BLaER1 treated with 17β-estradiol and CSF1 and Interleukin-3, amounts not matched to agents 10 nM and 100 nM (cell line): ENCODE results near the gene IFI27.
A peak's percentile ranks its signal among the peaks of the same experiment; 100 is the strongest.

Experiments used
- H3K27ac ChIP-seq, 11 experiments: shearing (Covaris generic); formaldehyde crosslinking; 2 replicates each; pipeline ENCODE4 v1.8.1; 2022
- H3K27me3 ChIP-seq, 11 experiments: shearing (Covaris generic); formaldehyde crosslinking; 2 replicates each; pipeline ENCODE4 v1.8.1; 2022
- H3K36me3 ChIP-seq, 11 experiments: shearing (Covaris generic); formaldehyde crosslinking; 2 replicates each; pipeline ENCODE4 v1.8.1; 2022
- H3K4me1 ChIP-seq, 10 experiments: shearing (Covaris generic); formaldehyde crosslinking; 2 replicates each; pipeline ENCODE4 v1.8.1; 2022
- H3K4me2 ChIP-seq, 11 experiments: shearing (Covaris generic); formaldehyde crosslinking; 2 replicates each; pipeline ENCODE4 v1.8.1; 2022
- H3K4me3 ChIP-seq, 10 experiments: shearing (Covaris generic); formaldehyde crosslinking; 2 replicates each; pipeline ENCODE4 v1.8.1; 2022
- H3K9ac ChIP-seq, 11 experiments: shearing (Covaris generic); formaldehyde crosslinking; 2 replicates each; pipeline ENCODE4 v1.8.1; 2022
- H3K9me3 ChIP-seq, 11 experiments: shearing (Covaris generic); formaldehyde crosslinking; replicated peaks in 1 of 11; 2 replicates each; pipeline ENCODE4 v1.8.1; 2022
- H4K20me1 ChIP-seq, 11 experiments: shearing (Covaris generic); formaldehyde crosslinking; 2 replicates each; pipeline ENCODE4 v1.8.1; 2022
- Cebpa-rat ChIP-seq, 11 experiments: shearing (Covaris generic); IDR thresholded peaks; 2 replicates each; pipeline ENCODE4 v1.8.1; 2022

IFI27 gene

DNA sequence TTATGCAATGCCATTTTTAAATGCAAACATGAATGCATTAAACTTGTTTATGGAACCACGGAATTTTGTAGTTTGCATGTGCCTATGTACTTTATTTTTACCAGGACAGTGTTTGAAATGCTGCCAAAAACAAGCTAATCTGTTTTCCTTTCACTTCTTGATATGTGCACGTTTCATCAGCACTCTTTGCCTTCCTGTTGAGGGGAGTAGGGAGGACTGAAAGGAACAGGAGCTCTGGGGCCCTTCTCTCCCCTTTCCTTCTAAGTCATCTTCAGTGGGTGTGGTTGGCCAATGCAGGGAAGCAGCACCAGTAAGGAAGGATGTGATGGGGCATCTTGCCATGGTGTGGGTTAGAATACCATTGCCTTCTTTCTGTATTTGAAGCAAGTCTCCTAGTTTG, 51.4 kb downstream of the IFI27 start:
- TF ChIP-seq Cebpa-rat (IDR thresholded peaks at IDR 0.05), result no peak
- no peak overlapping the region for H3K4me3 ChIP-seq
- no peaks in the 10 kb centered on the region for H3K27me3 ChIP-seq
- peaks cover 34 to 55% (median 47%) of the 10 kb centered on the region in 10 experiments for H3K4me1 ChIP-seq
- no peak overlapping the region for H3K9ac ChIP-seq
- peak overlapping the region in 4 of 11 experiments; percentile 2 to 21 (median 10); a peak in 4 of 22 replicates for H3K27ac ChIP-seq
- peak overlapping the region; percentile 28 to 81 (median 62) for H3K4me2 ChIP-seq
- H3K9me3 ChIP-seq, result no peaks in the 10 kb centered on the region
- H4K20me1 ChIP-seq, result no peaks in the 10 kb centered on the region
- no peaks in the 10 kb centered on the region for H3K36me3 ChIP-seq

DNA sequence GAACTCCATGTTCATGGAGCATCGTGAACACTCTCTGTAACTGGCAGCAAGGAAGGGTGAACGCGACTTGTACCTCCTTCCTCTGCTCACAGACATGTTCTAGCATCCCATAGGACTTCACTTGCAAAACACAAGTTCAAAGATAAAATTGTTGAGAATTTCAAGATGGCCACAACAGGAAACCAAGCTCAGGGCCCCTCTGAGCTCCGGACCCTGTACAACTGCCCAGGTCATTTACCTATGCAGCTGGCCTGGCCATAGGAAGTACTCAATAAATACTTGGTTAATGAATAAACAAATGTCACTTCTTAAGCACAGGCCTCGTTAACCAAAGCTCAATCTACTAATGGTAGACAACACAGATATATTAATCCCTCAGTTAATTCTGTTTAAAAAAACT, 51.9 kb downstream of the IFI27 start:
- H3K9ac ChIP-seq, result no peak overlapping the region
- no peak overlapping the region for H3K4me3 ChIP-seq
- no peaks in the 10 kb centered on the region for H4K20me1 ChIP-seq
- peak overlapping the region; percentile 28 to 81 (median 62) for H3K4me2 ChIP-seq
- H3K27me3 ChIP-seq, result no peaks in the 10 kb centered on the region
- no peak for TF ChIP-seq Cebpa-rat (IDR thresholded peaks at IDR 0.05)
- H3K9me3 ChIP-seq, result no peaks in the 10 kb centered on the region
- H3K36me3 ChIP-seq, result no peaks in the 10 kb centered on the region
- H3K4me1 ChIP-seq, result peaks cover 34 to 55% (median 47%) of the 10 kb centered on the region in 10 experiments
- H3K27ac ChIP-seq, result peak overlapping the region in 3 of 11 experiments; percentile 2 to 12 (median 8); a peak in 4 of 22 replicates

DNA sequence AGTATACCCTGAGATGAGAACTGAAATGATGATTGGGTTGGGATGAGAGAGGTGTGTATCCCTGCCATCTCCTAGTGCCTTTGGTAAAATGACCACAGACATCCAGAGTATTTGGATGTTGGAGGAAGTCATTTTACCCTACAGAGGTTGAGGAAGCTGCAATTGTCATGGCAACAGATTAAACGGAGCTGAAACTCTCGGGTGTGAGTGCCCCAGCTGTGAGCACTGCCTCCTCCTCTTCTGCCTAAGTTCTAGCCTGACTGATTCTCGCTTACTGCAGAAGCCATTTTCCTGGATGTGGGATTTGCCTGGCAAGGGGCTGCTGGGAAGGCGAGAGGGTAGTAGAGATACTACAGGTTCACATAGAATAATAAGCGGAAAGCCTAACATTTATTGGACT, 53.3 kb downstream of the IFI27 start:
- peak overlapping the region in 1 of 11 experiments; percentile 13; a peak in 1 of 22 replicates for H3K27ac ChIP-seq
- TF ChIP-seq Cebpa-rat (IDR thresholded peaks at IDR 0.05), result no peak
- H3K9ac ChIP-seq, result peak overlapping the region in 2 of 11 experiments; percentile 13 to 17; a peak in 2 of 22 replicates
- no peaks in the 10 kb centered on the region for H3K27me3 ChIP-seq
- H4K20me1 ChIP-seq, result no peaks in the 10 kb centered on the region
- H3K4me2 ChIP-seq, result peak overlapping the region; percentile 7 to 81 (median 46); a peak in 19 of 22 replicates
- H3K9me3 ChIP-seq, result no peaks in the 10 kb centered on the region
- peaks cover 23 to 44% (median 37%) of the 10 kb centered on the region in 10 experiments for H3K4me1 ChIP-seq
- H3K4me3 ChIP-seq, result no peak overlapping the region
- H3K36me3 ChIP-seq, result no peaks in the 10 kb centered on the region

DNA sequence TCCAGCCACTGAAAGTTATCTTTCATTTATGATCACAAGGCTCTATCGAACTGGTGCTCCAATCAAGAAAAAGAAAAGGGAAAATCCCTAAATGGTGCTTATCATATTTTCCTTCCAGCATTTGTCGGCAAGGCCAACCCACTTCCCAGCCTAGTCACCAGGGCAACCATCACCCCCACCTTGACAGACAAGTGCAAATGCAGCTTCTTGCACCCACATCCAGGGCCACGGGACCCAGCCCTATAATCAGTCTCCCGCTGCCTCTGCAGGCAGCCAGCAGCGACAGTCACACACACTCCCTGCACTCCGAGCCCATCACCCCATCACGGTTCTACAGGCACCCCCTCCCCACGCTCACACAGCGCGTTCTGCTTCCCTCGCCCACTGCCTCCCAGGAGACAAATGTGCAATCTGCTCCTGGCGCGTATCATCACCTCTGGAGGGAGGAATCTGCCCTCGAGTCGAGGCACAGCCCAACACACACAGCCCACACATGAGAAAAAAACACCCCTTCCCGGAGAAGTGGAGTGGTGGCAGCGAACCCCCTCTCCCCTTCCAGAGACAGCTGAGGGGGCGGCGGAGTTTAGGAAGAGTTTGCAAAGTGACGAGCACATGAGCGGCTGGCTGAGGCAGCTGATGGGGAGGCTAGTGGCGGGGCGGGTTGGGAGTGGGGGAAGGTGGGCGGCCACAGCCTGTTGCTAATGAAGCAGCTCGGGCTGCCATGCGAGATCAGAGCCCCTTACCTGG, 54.3 kb downstream of the IFI27 start:
- no peak overlapping the region for H3K9ac ChIP-seq
- peaks cover 23 to 43% (median 35%) of the 10 kb centered on the region in 10 experiments for H3K4me1 ChIP-seq
- TF ChIP-seq Cebpa-rat (IDR thresholded peaks at IDR 0.05), result no peak
- peak overlapping the region in 1 of 11 experiments; percentile 48; a peak in 4 of 22 replicates for H3K4me2 ChIP-seq
- H4K20me1 ChIP-seq, result no peaks in the 10 kb centered on the region
- no peaks in the 10 kb centered on the region for H3K9me3 ChIP-seq
- H3K27ac ChIP-seq, result no peak overlapping the region; a peak in 1 of 22 replicates
- H3K27me3 ChIP-seq, result no peaks in the 10 kb centered on the region
- H3K4me3 ChIP-seq, result no peak overlapping the region
- H3K36me3 ChIP-seq, result no peaks in the 10 kb centered on the region

DNA sequence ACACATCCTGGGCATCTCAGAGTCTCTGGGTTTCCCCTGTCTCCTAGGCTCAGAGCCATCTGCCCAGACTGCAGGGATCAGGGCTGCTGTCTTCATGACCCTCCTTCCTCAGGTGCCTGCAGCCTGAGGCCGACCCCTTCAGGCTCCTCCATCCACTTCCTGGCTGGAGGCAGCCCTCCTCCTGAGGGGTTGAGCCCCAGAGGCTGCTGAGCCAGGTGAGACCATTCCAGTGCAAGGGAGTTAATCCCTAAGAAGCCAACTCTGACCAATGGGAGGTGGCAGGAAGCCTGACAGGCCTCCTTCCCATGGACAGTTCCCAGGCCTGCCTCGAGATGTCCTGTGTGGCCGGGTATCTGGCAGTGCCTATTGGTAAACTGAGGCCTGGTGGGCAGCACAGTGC, 55.2 kb downstream of the IFI27 start:
- Histone ChIP-seq H4K20me1 (no peaks in the 10 kb centered on the region), H3K9ac (no peak overlapping the region), H3K4me1 (peaks cover 22 to 41% (median 33%) of the 10 kb centered on the region in 10 experiments), H3K9me3 (no peaks in the 10 kb centered on the region), H3K36me3 (no peaks in the 10 kb centered on the region), H3K4me2 (no peak overlapping the region), H3K27me3 (no peaks in the 10 kb centered on the region), H3K4me3 (no peak overlapping the region), H3K27ac (no peak overlapping the region)
- TF ChIP-seq Cebpa-rat (IDR thresholded peaks at IDR 0.05), result no peak
